ENCODE data around the gene ZACN. TPM values are rescaled to one million over a fixed set of nuclear protein-coding genes. Genes with fewer than 3 reads are reported as not detected.

Gene ZACN
- total RNA-seq, 2 donors from 2014 or later: not detected

DNA sequence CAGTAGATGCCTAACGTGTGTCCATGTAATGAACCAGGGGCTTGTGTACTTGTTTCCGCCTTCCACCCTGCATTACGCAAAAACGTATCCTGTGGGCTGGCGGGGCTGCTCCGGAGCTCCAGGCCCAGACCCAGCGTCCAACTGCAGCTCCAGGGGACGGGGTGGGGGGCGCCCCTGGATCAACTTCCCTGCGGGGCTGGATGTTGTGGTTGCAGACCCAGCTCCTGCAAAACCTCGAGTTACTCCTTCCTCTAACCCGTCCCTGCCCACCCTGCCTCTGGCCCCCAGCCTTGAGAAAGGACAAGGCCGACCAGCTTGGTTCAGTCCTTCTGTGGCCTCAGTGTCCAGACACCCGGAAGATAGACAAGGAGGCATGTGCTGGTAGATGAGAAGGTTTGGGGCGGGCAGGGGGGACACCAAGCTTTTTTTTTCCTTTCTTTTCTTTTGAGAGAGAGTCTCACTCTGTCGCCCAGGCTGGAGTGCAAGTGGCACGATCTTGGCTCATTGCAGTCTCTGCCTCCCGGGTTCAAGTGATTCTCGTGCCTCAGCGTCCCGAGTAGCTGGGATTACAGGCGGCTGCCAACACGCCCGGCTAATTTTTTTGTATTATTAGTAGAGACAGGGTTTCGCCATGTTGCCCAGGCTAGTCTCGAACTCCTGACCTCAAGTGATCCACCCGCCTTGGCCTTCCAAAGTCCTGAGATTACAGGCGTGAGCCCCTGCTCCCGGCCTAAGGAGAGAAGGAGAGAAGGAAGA, 25.3 kb downstream of the ZACN start:
- Histone ChIP-seq H3K27ac (peak overlapping the region; percentile 63 to 81), H3K4me3 (peak overlapping the region; percentile 95), H3K4me1 (ENCODE audit: control insufficient read depth in 1 of 2, low read depth in 2 of 2) (peaks cover 12 to 20% of the 10 kb centered on the region in 2 donors), H3K36me3 (peaks cover 18% of the 10 kb centered on the region), H3K9me3 (no peaks in the 10 kb centered on the region), H3K27me3 (replicated peaks; ENCODE audit: insufficient read depth) (no peaks in the 10 kb centered on the region)
- ATAC-seq (ENCODE audit: insufficient number of reproducible peaks, low FRiP score, low read depth): no peak
- no peak for TF ChIP-seq CTCF (IDR thresholded peaks at IDR 0.05)
- DNase-seq (ENCODE audit: low spot score): no peak

DNA sequence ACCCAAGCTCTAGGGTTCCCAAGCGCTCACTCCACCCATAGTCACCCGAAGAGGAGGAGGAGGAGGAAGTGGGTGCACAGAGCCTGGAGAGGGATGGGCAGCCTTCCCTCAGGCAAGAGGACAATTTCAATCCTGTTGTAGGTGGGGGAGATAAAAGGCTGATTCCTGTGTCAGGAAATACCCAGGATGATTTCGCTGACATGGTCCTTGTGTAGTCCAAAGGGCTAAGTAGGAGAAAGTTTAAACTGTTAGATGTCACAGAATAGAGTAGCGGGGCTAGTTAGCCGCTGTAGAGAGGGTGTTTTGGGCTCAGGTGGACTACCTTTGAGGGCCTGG, 25.9 kb downstream of the ZACN start:
- H3K27me3 ChIP-seq (replicated peaks; ENCODE audit: insufficient read depth): no peaks in the 10 kb centered on the region
- no peak for ATAC-seq (ENCODE audit: insufficient number of reproducible peaks, low FRiP score, low read depth)
- H3K9me3 ChIP-seq: no peaks in the 10 kb centered on the region
- DNase-seq (ENCODE audit: low spot score): no peak
- TF ChIP-seq CTCF (IDR thresholded peaks at IDR 0.05): no peak
- H3K36me3 ChIP-seq: peaks cover 15% of the 10 kb centered on the region
- no peak overlapping the region for H3K4me3 ChIP-seq
- H3K4me1 ChIP-seq (ENCODE audit: control insufficient read depth in 1 of 2, low read depth in 2 of 2): peaks cover 12 to 20% of the 10 kb centered on the region in 2 donors
- H3K27ac ChIP-seq: no peak overlapping the region

GRCh38 chr17:76106703-76107102, 27.7 kb downstream of the ZACN start:
- H3K4me1 ChIP-seq (ENCODE audit: control insufficient read depth in 1 of 2, low read depth in 2 of 2): peaks cover 12 to 14% of the 10 kb centered on the region in 2 donors
- TF ChIP-seq CTCF (IDR thresholded peaks at IDR 0.05): no peak
- H3K27me3 ChIP-seq (replicated peaks; ENCODE audit: insufficient read depth): no peaks in the 10 kb centered on the region
- H3K27ac ChIP-seq: no peak overlapping the region
- no peak overlapping the region for H3K4me3 ChIP-seq
- no peak for DNase-seq (ENCODE audit: low spot score)
- H3K9me3 ChIP-seq: no peaks in the 10 kb centered on the region
- no peak for ATAC-seq (ENCODE audit: insufficient number of reproducible peaks, low FRiP score, low read depth)
- H3K36me3 ChIP-seq: peaks cover 4% of the 10 kb centered on the region

- ATAC-seq (ENCODE audit: insufficient number of reproducible peaks, low FRiP score, low read depth): no peak
- Histone ChIP-seq H3K27me3 (replicated peaks; ENCODE audit: insufficient read depth) (no peaks in the 10 kb centered on the region), H3K4me3 (no peak overlapping the region), H3K27ac (no peak overlapping the region), H3K4me1 (ENCODE audit: control insufficient read depth in 1 of 2, low read depth in 2 of 2) (peaks cover 5 to 6% of the 10 kb centered on the region in 2 donors), H3K36me3 (no peaks in the 10 kb centered on the region), H3K9me3 (no peaks in the 10 kb centered on the region)
- DNase-seq (ENCODE audit: low spot score): no peak
- no peak for TF ChIP-seq CTCF (IDR thresholded peaks at IDR 0.05)
These were observed 28.5 kb downstream of the ZACN start for GRCh38 chr17:76107509-76107908.

DNA sequence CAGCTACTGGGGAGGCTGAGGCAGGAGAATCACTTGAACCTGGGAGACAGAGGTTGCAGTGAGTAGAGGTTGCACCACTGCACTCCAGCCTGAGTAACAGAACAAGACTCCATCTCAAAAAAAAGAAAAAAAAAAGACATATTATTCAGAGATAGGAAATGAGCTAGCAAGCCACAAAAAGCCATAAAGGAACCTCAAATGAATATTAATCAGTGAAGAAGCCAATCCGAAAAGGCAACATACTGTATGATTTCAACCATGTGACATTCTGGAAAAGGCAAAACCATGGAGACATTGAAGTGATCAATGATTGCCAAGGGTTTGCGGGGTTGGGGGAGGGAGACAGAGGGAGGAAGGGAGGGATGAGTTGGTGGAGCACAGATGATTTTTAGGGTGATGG, 33.0 kb downstream of the ZACN start:
- Histone ChIP-seq H3K27ac (no peak overlapping the region), H3K4me1 (ENCODE audit: control insufficient read depth in 1 of 2, low read depth in 2 of 2) (no peaks in the 10 kb centered on the region), H3K4me3 (no peak overlapping the region), H3K27me3 (replicated peaks; ENCODE audit: insufficient read depth) (no peaks in the 10 kb centered on the region), H3K36me3 (no peaks in the 10 kb centered on the region), H3K9me3 (no peaks in the 10 kb centered on the region)
- no peak for DNase-seq (ENCODE audit: low spot score)
- no peak for ATAC-seq (ENCODE audit: insufficient number of reproducible peaks, low FRiP score, low read depth)
- no peak for TF ChIP-seq CTCF (IDR thresholded peaks at IDR 0.05)

All from thoracic aorta (tissue), 2 donors.